ENCODE measurements around the gene ADAM12. TPM values are rescaled to one million over a fixed set of nuclear protein-coding genes. Genes with fewer than 3 reads are reported as not detected.

Gene ADAM12
- total and polyA plus RNA-seq, 2 donors from 2014 or later, result 0.26 to 3.3 TPM

- DNase-seq, result no peak
- no peaks in the 10 kb centered on the region for H3K27me3 ChIP-seq (ENCODE audit: control insufficient read depth, insufficient read depth, low read length)
- no peaks in the 10 kb centered on the region for H3K9me3 ChIP-seq (ENCODE audit: control insufficient read depth in 2 of 3, insufficient read depth in 1 of 3, low read length in 3 of 3)
- H3K9ac ChIP-seq (ENCODE audit: low read length in 3 of 3), result no peak overlapping the region
- no peak for TF ChIP-seq CTCF (IDR thresholded peaks at IDR 0.05; ENCODE audit: borderline replicate concordance, extremely low read depth, insufficient read depth)
- no peak overlapping the region for H3K27ac ChIP-seq (ENCODE audit: low read depth in 2 of 2, low read length in 2 of 2)
- no peaks in the 10 kb centered on the region for H3K4me1 ChIP-seq (ENCODE audit: control insufficient read depth in 2 of 3, insufficient read depth in 2 of 3, low read depth in 1 of 3, low read length in 3 of 3)
- no peak for FAIRE-seq
- no peak overlapping the region for H3K4me3 ChIP-seq (ENCODE audit: low read length in 3 of 3)
- intact Hi-C loops (cut with DNase I), result no loop called here
- H3K36me3 ChIP-seq (ENCODE audit: control insufficient read depth in 2 of 3, insufficient read depth in 3 of 3, low read length in 3 of 3), result no peaks in the 10 kb centered on the region
Measured at GRCh38 chr10:126197036-126197543, 191.2 kb downstream of the ADAM12 start.

DNA sequence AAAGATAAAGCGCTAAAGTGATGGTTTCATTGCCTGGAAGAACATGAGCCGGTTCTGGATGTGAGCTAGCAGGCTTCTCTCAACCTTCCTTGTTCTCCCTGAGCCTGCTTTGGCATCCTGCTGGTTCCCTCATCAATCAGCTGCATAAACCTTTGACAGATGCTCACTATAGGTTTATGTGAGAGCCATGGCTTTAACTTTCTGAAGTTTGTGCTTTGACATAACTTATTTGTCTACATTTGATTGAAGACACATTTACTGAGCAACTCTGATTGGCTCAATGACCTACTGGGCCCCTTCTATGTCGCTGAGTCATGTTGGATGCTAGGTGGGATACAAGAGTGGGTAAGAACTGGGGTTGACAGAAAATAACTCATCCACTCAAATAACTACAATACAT, 192.0 kb downstream of the ADAM12 start:
- Histone ChIP-seq H3K4me1 (ENCODE audit: control insufficient read depth in 2 of 3, insufficient read depth in 2 of 3, low read depth in 1 of 3, low read length in 3 of 3) (no peaks in the 10 kb centered on the region), H3K9me3 (ENCODE audit: control insufficient read depth in 2 of 3, insufficient read depth in 1 of 3, low read length in 3 of 3) (no peaks in the 10 kb centered on the region), H3K9ac (ENCODE audit: low read length in 3 of 3) (no peak overlapping the region), H3K4me3 (ENCODE audit: low read length in 3 of 3) (no peak overlapping the region), H3K27ac (ENCODE audit: low read depth in 2 of 2, low read length in 2 of 2) (no peak overlapping the region), H3K36me3 (ENCODE audit: control insufficient read depth in 2 of 3, insufficient read depth in 3 of 3, low read length in 3 of 3) (no peaks in the 10 kb centered on the region), H3K27me3 (ENCODE audit: control insufficient read depth, insufficient read depth, low read length) (no peaks in the 10 kb centered on the region)
- FAIRE-seq (no peak), DNase-seq (peak in 1 of 5 donors; percentile 26)
- intact Hi-C loops (cut with DNase I), result no loop called here
- TF ChIP-seq CTCF (IDR thresholded peaks at IDR 0.05; ENCODE audit: borderline replicate concordance, extremely low read depth, insufficient read depth), result no peak

DNA sequence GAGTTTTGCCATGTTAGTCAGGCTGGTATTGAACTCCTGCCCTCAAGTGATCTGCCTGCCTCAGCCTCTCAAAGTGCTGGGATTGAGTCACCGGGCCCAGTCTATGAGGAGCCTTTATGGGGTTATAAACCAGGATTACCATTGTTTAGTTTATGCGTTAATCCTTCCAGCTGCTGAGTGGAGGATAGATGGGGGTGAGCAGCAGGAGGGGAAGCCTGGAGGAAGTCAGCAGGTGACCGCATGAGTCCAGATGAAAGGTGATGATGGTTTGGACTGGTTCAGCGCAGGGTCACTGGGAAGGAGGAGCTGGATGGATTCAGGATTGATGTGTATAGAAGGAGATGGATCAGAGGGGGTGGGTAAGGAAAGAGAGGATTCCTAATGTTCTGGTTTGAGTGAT, 197.1 kb downstream of the ADAM12 start:
- Histone ChIP-seq H3K4me1 (ENCODE audit: control insufficient read depth in 2 of 3, insufficient read depth in 2 of 3, low read depth in 1 of 3, low read length in 3 of 3) (no peaks in the 10 kb centered on the region), H3K36me3 (ENCODE audit: control insufficient read depth in 2 of 3, insufficient read depth in 3 of 3, low read length in 3 of 3) (no peaks in the 10 kb centered on the region), H3K27ac (ENCODE audit: low read depth in 2 of 2, low read length in 2 of 2) (no peak overlapping the region), H3K9ac (ENCODE audit: low read length in 3 of 3) (no peak overlapping the region), H3K4me3 (ENCODE audit: low read length in 3 of 3) (no peak overlapping the region), H3K27me3 (ENCODE audit: control insufficient read depth, insufficient read depth, low read length) (no peaks in the 10 kb centered on the region), H3K9me3 (ENCODE audit: control insufficient read depth in 2 of 3, insufficient read depth in 1 of 3, low read length in 3 of 3) (no peaks in the 10 kb centered on the region)
- intact Hi-C loops (cut with DNase I), result no loop called here
- DNase-seq (no peak), FAIRE-seq (no peak)
- no peak for TF ChIP-seq CTCF (IDR thresholded peaks at IDR 0.05; ENCODE audit: borderline replicate concordance, extremely low read depth, insufficient read depth)

GRCh38 chr10:126188679-126189200, 199.5 kb downstream of the ADAM12 start:
- Histone ChIP-seq H3K9ac (ENCODE audit: low read length in 3 of 3) (no peak overlapping the region), H3K27ac (ENCODE audit: low read depth in 2 of 2, low read length in 2 of 2) (no peak overlapping the region), H3K4me3 (ENCODE audit: low read length in 3 of 3) (no peak overlapping the region), H3K4me1 (ENCODE audit: control insufficient read depth in 2 of 3, insufficient read depth in 2 of 3, low read depth in 1 of 3, low read length in 3 of 3) (no peaks in the 10 kb centered on the region), H3K9me3 (ENCODE audit: control insufficient read depth in 2 of 3, insufficient read depth in 1 of 3, low read length in 3 of 3) (no peaks in the 10 kb centered on the region), H3K36me3 (ENCODE audit: control insufficient read depth in 2 of 3, insufficient read depth in 3 of 3, low read length in 3 of 3) (no peaks in the 10 kb centered on the region), H3K27me3 (ENCODE audit: control insufficient read depth, insufficient read depth, low read length) (no peaks in the 10 kb centered on the region)
- TF ChIP-seq CTCF (IDR thresholded peaks at IDR 0.05; ENCODE audit: borderline replicate concordance, extremely low read depth, insufficient read depth), result no peak
- no peak for FAIRE-seq
- DNase-seq, result no peak
- intact Hi-C loops (cut with DNase I), result no loop called here
